NCI-H510A treated with DMSO at 0.1 percent for 48 hours (cell line): ENCODE data around the gene PRKCE.
A peak's percentile ranks its signal among the peaks of the same experiment; 100 is the strongest.

Experiments used
- DNase-seq: peaks from one replicate; lab custom pipeline; 2025; lab: John Stamatoyannopoulos, UW

PRKCE gene

GRCh38 chr2:45651415-45652089 is at the start of gene PRKCE:
TSS of gene PRKCE (plus strand) at chr2:45651675.
- no peak for DNase-seq

DNA sequence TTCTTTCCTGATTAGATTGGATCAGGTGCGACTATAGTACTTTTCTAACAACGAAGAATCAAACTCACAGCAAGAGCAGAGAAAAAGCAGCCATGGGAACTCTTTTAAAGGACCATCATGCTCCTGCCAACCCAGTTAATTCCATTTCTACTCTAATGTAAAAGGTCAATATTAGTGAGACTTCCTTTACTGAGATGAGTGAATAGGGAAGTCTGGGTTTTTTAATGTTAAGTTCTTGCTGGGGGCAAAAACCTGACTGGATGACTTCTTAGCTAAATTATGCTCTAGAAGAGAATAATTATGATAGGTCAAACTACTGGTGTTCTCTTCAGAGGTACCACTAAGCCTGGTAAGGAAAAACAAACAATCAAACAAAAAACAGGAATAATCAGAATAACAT is 48.9 kb upstream of the PRKCE start:
- DNase-seq = no peak

DNA sequence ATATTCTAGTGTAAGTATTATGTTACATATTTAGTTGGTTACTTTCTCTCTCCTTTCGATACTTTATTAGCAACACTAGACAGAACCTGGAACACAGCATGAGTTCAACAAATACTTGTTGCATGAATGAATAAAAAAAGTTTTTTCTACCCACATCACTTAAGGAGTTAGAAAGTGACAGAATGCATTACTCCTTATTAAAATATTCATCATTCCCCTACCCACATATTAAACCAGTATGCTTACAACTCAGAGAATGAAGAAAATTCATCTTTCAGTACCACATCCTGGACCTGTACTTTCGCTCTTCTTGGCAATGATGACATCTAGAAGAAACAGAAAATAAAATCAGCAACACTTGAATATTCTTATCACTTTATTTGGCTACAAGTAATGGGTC is 46.4 kb upstream of the PRKCE start:
- DNase-seq = no peak

DNA sequence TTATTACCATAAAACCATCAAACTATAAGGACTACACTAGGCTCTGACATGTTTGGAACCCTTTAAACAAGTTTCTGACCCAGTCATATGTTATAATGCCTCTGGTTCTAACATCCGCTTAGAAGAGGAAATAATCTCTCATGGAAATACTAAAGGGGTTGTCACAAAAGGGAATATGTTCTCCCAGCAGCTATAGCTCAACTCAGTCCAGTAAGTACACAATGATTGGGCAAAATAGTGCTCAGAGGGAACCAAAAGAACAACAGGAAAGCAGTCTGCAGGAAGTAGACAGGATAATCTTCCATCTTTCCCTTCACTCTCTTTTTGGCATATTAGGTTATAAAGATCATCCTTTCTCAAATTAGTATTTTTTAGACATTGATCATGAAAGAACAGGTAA is 44.7 kb upstream of the PRKCE start:
- DNase-seq = no peak

GRCh38 chr2:45607701-45608100 is 43.8 kb upstream of the PRKCE start:
- peak; percentile 29 for DNase-seq

- DNase-seq = peak; percentile 39
These were observed 41.0 kb upstream of the PRKCE start for GRCh38 chr2:45610281-45611019.

GRCh38 chr2:45611020-45611859 is 40.2 kb upstream of the PRKCE start, which contains the start of gene SRBD1:
TSS of gene SRBD1 (minus strand) at chr2:45611267. CDS start at chr2:45605441, 5,826 bp downstream.
- DNase-seq = peak; percentile 90

DNA sequence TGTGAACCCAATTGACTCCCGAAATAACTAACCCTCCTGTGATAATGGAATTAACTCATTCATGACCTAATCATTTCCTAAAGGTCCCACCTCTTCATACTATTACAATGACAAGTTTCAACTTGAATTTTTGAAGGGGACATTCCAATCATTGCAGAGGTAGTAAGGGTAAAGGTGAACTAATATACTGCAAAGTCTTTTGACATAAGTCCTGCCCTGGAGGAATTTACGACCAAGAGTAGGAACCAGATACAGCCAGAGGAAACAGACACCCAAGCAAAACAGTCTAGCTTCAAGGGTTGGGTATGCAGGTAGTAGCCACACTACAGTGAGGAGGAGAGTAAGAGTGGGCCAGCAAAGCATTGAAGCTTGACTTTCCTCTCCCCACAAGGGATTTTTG is 39.2 kb upstream of the PRKCE start:
- no peak for DNase-seq

DNA sequence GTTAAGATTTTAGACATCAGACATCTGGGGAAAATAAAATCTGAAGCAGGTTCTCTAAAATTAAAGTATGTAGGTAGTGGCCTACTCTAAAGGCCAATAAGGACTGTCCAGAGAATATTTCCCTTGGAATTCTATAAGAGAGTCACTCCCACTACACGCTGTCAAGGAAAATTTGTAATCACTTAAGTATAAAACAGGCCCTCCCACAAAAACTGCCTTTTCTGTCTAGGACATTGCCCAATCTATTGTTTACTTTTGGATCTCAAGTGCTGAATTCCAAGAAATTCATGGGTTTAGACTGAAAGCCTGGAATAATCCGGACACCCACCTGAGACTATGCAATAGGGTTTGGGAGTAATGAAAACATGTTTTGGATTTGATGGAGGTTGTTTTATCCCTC is 38.7 kb upstream of the PRKCE start:
- DNase-seq = no peak

- DNase-seq = no peak
These were observed 37.1 kb upstream of the PRKCE start for GRCh38 chr2:45614330-45614729.

DNA sequence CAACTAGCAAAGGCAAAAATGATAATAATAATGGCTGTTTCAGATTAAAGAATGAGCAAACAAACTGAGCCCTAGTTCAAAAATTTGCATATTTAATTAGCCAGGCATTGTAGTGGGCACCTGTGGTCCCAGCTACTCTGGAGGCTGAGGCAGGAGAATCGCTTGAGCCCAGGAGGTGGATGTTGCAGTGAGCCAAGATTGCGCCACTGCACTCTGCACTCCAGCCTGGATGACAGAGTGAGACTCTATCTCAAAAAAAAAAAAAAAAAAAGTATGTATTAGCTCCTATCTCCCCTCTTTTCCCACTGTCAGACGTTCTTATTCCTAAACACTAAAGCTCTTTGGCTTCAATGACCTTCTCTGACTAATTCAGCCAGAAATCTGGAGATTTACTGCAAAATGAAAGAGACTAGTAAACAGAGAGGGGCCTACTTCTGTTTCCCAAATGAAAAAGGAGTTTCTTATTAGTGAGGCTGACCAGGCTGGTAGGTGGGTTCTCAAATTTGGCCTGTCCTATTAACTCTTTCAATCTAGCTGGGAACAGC is 36.5 kb upstream of the PRKCE start:
- no peak for DNase-seq

DNA sequence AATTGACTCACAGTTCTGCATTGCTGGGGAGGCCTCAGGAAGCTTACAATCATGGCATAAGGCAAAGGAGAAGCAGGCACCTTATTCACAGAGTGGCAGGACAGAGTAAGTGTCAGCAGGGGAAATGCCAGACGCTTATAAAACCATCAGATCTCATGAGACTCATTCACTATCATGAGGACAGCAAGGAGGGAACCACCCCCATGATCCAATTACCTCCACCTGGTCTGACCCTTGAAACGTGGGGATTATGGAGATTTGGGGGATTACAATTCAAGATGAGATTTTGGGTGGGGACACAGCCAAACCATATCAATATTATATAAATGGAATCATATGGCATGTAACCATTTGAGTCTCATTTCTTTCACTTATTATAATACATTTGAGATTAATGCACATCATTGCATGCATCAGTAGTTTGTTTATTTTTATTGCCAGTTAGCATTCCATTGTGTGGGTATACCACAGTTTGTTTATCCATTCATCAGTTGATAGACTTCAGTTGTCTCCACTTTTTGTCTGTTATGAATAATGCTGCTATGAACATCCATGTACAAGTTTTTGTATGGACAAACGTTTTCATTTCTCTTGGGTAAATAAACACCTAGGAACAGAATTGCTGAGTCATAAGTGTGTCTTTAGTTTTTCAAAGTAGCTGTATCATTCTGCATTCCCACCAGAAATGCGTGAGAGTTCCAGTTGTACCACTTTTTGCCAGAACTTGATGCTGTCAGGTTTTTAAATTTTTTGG is 34.6 kb upstream of the PRKCE start:
- no peak for DNase-seq

GRCh38 chr2:45617496-45617895 is 34.0 kb upstream of the PRKCE start:
- DNase-seq = no peak

- DNase-seq = no peak
These were observed 29.0 kb upstream of the PRKCE start for GRCh38 chr2:45622336-45623075.

DNA sequence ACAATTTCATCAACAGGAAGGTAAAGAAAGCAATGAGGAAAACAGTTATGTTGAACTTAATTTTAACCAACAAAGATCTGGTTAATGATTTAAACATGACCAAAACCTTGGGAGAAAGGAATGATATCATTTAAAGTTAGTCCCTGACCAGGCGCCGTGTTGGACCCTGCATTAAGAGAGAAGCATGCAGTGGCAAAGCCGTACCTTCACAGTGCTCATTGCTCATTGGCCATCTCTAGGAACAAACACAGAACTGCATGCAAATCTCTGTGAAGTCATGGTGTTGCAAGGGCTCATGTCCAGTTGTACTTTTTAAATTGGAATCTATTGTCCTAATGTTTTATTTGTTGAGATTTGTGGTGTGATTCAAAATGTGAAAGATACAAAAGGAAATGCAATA is 28.4 kb upstream of the PRKCE start:
- DNase-seq = no peak

DNA sequence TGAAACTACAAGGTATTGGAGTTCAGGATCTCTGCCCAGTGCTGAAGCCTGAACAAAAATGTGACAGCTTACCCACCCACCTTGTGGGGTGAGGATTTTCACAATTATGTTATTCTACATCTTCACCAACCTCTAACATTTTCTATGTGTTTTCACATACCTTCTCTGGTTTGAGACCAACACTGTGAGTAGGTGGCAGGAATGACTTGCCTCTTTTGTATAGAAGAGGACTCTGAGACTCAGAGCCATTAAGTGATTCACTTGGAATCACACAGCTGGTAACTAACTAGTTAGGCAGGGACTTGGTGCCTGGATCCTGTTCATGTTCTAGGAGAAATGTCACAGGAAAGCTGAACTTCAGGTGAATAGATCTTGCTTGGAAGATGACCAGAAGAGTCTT is 25.7 kb upstream of the PRKCE start:
- DNase-seq = no peak

DNA sequence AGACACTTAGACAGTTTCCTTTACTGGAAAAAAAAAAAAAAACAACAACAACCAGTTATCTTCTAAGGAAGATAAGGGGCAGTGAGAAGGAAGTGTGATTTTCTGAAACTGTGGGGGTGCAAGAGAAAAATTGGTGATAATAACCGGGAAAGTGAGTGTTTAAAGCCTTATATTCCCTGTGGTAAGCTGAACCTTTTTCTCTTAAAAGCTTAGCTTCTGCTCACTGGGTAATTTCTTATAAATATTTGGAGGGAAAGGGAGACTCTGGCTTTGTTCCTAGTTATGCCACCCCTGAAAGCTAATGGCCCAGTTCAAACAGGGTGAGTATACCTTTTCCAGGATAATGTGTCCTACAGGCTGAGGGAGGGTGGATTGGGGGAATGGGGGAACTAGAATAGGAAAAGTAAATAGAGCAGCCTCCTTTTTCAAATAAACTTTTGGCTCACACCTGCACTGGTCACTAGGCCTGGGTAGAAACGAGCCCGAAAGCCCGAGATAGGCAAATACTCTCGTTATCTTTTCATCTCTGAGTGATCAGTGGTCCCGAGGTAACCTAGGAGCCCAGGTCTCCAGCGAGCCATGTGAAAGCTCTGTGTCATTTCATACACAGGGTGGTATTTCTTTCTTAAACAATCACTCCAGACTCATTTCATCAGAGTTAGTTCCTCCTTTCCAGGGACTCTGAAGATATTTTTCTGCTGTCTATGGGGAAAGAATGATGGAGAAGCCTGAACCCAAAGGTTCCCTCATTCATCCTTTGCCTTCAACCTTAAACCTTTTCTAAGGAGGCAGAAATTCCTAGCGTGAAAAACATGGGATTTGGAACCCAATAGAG is 24.9 kb upstream of the PRKCE start:
- DNase-seq = peak; percentile 49

GRCh38 chr2:45627911-45628310 is 23.6 kb upstream of the PRKCE start:
- no peak for DNase-seq

GRCh38 chr2:45629971-45630370 is 21.5 kb upstream of the PRKCE start:
- DNase-seq = no peak

GRCh38 chr2:45631319-45631718 is 20.2 kb upstream of the PRKCE start:
- DNase-seq = no peak
